ENCODE measurements around the gene ZNF79. TPM values are rescaled to one million over a fixed set of nuclear protein-coding genes. Genes with fewer than 3 reads are reported as not detected.

The ZNF79 gene
- total RNA-seq, 1 experiment from 2014 or later = 11.5 TPM

- no peak for DNase-seq (ENCODE audit: low spot score)
Measured at GRCh38 chr9:127398275-127398647, 25.9 kb upstream of the ZNF79 start.

GRCh38 chr9:127398715-127399400 is 25.3 kb upstream of the ZNF79 start:
- no peak for DNase-seq (ENCODE audit: low spot score)

- no peak for DNase-seq (ENCODE audit: low spot score)
Measured at GRCh38 chr9:127399736-127400269, 24.4 kb upstream of the ZNF79 start.

- no peak for DNase-seq (ENCODE audit: low spot score)
Measured at GRCh38 chr9:127402401-127403090, 21.6 kb upstream of the ZNF79 start.

GRCh38 chr9:127403507-127404192 is 20.5 kb upstream of the ZNF79 start:
- DNase-seq (ENCODE audit: low spot score) = no peak

GRCh38 chr9:127404631-127405030 is 19.6 kb upstream of the ZNF79 start:
- DNase-seq (ENCODE audit: low spot score) = no peak

- DNase-seq (ENCODE audit: low spot score) = no peak
Measured at GRCh38 chr9:127405344-127406125, 18.6 kb upstream of the ZNF79 start.

GRCh38 chr9:127406799-127407491 is 17.2 kb upstream of the ZNF79 start:
- DNase-seq (ENCODE audit: low spot score) = no peak

- DNase-seq (ENCODE audit: low spot score) = no peak
Measured at GRCh38 chr9:127407492-127407843, 16.7 kb upstream of the ZNF79 start.

- DNase-seq (ENCODE audit: low spot score) = no peak
Measured at GRCh38 chr9:127411122-127411521, 13.1 kb upstream of the ZNF79 start.

GRCh38 chr9:127415141-127415540 is 9.0 kb upstream of the ZNF79 start:
- DNase-seq (ENCODE audit: low spot score) = no peak

GRCh38 chr9:127415657-127416056 is 8.5 kb upstream of the ZNF79 start:
- no peak for DNase-seq (ENCODE audit: low spot score)

- peak; percentile 75 for DNase-seq (ENCODE audit: low spot score)
Measured at GRCh38 chr9:127417131-127418036, 6.8 kb upstream of the ZNF79 start.

GRCh38 chr9:127418037-127418471 is 6.1 kb upstream of the ZNF79 start:
- DNase-seq (ENCODE audit: low spot score) = peak; percentile 44

- no peak for DNase-seq (ENCODE audit: low spot score)
Measured at GRCh38 chr9:127419348-127419747, 4.8 kb upstream of the ZNF79 start.

- no peak for DNase-seq (ENCODE audit: low spot score)
Measured at GRCh38 chr9:127421057-127421456, 3.1 kb upstream of the ZNF79 start.

GRCh38 chr9:127422133-127422782 is 1.9 kb upstream of the ZNF79 start:
- DNase-seq (ENCODE audit: low spot score) = no peak

- no peak for DNase-seq (ENCODE audit: low spot score)
Measured at GRCh38 chr9:127422787-127423186, 1.4 kb upstream of the ZNF79 start.

- DNase-seq (ENCODE audit: low spot score) = no peak
Measured at GRCh38 chr9:127423476-127423933, 677 bp upstream of the ZNF79 start.

- peak; percentile 42 for DNase-seq (ENCODE audit: low spot score)
Measured at GRCh38 chr9:127424676-127424999, 456 bp downstream of the ZNF79 start.

Data from A172 (cell line).